SJSA1 (cell line): ENCODE results near the gene TMEM18. TPM values are rescaled to one million over a fixed set of nuclear protein-coding genes. Genes with fewer than 3 reads are reported as not detected.
A peak's percentile ranks its signal among the peaks of the same experiment; 100 is the strongest.

Source experiments
- DNase-seq, 2 experiments: peaks; one replicate each; pipeline ENCODE4 v3.0.0-alpha.2; 2015 to 2020; ENCODE audit warnings: low spot score in 2 of 2, low read depth in 1 of 2
- H3K27ac ChIP-seq: fragments of 250-450 bp; sonication (Bioruptor Pico); 2 replicates; pipeline ENCODE4 v1.5.1; 2020; ENCODE audit warnings: mild to moderate bottlenecking, moderate library complexity
- H3K27me3 ChIP-seq: fragments of 250-450 bp; sonication (Bioruptor Pico); replicated peaks from 2 replicates; pipeline ENCODE4 v1.5.1; 2020; ENCODE audit warnings: mild to moderate bottlenecking, moderate library complexity
- H3K36me3 ChIP-seq: fragments of 250-450 bp; sonication (Bioruptor Pico); 2 replicates; pipeline ENCODE4 v1.5.1; 2020; ENCODE audit warnings: mild to moderate bottlenecking
- H3K4me1 ChIP-seq: fragments of 250-450 bp; sonication (Bioruptor Pico); replicated peaks from 2 replicates; pipeline ENCODE4 v1.6.1; 2021; ENCODE audit warnings: mild to moderate bottlenecking
- H3K4me3 ChIP-seq: fragments of 250-450 bp; sonication (Bioruptor Pico); 2 replicates; pipeline ENCODE4 v1.5.1; 2020; ENCODE audit warnings: mild to moderate bottlenecking
- H3K9me3 ChIP-seq: fragments of 250-450 bp; sonication (Bioruptor Pico); replicated peaks from 2 replicates; pipeline ENCODE4 v1.5.1; 2020; ENCODE audit warnings: mild to moderate bottlenecking
- total RNA-seq: library from RNA; depleted of rRNA; stranded (reverse); fragments of >200 nt; shearing (Covaris generic); gene quantifications from 2 replicates; pipeline ENCODE4 v1.2.3, GENCODE V29; 2014; rRNA removed

The TMEM18 gene
- total RNA-seq: 45.1 and 119 TPM in 2 replicates

DNA sequence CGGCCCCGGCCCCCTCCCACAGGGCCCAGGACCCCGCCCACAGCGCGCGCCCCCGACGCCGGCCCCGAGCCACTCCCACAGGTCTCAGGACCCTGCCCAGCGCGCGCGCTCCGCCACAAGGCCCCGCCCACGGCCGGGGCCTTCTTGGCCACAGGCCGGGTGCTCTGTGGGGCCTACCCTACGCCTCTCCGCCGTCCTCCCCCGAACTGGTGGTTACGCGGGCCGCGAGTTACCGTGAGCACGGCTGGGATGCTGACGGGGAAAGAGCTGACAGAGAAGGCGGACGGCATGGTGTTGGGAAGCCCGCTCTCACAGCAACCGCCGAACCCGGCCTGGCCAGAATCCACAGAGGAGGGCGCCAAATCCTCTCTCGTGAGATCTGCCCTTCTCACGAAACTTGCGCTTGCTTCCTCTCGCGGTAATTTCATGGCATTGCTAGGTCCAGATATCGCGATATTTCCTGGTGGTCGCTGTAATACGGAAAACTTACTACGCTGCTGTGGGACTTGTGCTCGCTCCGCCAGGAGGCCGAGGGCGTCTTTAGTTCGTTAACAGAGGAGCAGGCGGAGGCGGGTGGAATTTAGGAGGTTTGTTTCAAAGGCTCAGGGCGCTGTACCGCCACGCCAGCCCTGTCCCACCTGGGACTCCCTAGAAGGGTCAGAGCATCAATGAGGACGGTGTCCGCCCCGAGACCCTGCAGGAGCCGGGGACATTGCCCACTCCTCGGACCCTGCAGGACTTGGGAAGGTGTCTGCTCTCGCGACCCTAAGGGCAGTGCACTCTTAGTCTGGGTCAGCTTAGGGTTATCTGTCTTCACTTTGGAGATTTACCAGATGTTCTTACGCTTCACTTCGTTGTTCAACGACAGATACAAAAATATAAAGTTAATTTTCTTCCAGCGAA, at the start of gene TMEM18:
Gene TMEM18 (minus strand): TSS at position 351 of the 903 bp plus-strand sequence. CDS start 61 bp downstream, at position 290.
- Histone ChIP-seq H3K27ac (peak within 1 kb of the TSS; percentile 100), H3K4me1 (peaks cover 42% of the 10 kb centered on the region), H3K4me3 (peak within 1 kb of the TSS; percentile 82), H3K36me3 (peaks cover 30% of the 10 kb centered on the region), H3K9me3 (no peaks in the 10 kb centered on the region), H3K27me3 (no peaks in the 10 kb centered on the region)
- DNase-seq: peak; percentile 97 to 99

DNA sequence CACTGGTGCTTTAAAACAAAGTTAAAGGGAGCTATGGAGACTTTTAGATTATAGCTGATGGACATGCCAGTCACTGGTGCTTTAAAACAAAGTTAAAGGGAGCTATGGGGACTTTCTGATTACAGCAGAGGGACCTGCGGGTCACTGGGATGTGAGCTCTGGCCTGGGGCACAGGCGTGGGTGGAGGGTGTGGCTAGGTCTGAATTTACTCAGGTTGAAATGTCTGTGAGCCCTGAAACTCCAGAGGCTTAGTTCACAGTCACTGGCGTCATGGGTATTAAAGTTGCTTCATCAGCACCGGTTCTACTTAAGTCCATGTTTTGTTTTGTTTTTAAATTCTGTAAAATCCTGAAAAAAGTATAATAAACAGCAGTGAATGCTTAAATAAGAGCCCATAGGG, 49.0 kb upstream of the TMEM18 start:
- H3K4me3 ChIP-seq: no peak overlapping the region
- H3K27me3 ChIP-seq: no peaks in the 10 kb centered on the region
- H3K36me3 ChIP-seq: no peaks in the 10 kb centered on the region
- no peak for DNase-seq
- no peak overlapping the region for H3K27ac ChIP-seq
- H3K9me3 ChIP-seq: no peaks in the 10 kb centered on the region
- no peaks in the 10 kb centered on the region for H3K4me1 ChIP-seq

DNA sequence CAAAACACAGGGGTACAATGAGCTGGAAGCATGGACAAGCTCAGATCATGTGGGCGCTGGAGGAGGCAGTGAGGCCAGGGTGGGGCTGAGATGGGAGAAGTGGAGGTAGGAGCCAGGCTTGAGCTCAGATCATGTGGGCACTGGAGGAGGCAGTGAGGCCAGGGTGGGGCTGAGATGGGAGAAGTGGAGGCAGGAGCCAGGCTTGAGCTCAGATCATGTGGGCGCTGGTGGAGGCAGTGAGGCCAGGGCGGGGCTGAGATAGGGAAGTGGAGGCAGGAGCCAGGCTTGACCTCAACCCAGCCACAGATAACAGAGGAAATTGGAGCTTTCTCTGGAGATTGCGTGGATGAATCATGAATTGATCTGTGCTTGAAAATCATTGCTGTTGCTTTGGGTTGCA, 48.3 kb upstream of the TMEM18 start:
- Histone ChIP-seq H3K4me1 (no peaks in the 10 kb centered on the region), H3K27ac (no peak overlapping the region), H3K9me3 (no peaks in the 10 kb centered on the region), H3K4me3 (no peak overlapping the region), H3K36me3 (no peaks in the 10 kb centered on the region), H3K27me3 (no peaks in the 10 kb centered on the region)
- no peak for DNase-seq

DNA sequence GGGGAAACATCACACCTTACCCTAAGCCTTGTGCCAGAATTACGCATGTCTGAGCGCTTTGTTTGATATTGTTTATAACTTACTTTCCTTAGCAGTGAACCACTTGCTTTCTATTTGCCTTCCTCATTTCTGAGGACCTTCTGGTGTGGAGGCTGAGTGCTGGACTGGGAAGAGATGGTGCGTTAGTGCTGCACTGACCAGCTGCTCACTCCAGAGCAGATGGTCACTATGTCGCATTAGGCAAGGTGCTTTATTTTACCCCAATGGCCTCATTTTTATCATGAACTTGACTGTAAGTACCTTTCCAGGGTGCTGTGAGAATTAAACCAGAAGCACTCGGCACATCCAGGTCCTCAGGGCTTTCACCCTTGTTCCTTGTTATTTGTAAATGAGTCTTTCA, 46.6 kb upstream of the TMEM18 start:
- Histone ChIP-seq H3K4me1 (no peaks in the 10 kb centered on the region), H3K27ac (no peak overlapping the region), H3K27me3 (no peaks in the 10 kb centered on the region), H3K9me3 (no peaks in the 10 kb centered on the region), H3K4me3 (no peak overlapping the region), H3K36me3 (no peaks in the 10 kb centered on the region)
- no peak for DNase-seq

DNA sequence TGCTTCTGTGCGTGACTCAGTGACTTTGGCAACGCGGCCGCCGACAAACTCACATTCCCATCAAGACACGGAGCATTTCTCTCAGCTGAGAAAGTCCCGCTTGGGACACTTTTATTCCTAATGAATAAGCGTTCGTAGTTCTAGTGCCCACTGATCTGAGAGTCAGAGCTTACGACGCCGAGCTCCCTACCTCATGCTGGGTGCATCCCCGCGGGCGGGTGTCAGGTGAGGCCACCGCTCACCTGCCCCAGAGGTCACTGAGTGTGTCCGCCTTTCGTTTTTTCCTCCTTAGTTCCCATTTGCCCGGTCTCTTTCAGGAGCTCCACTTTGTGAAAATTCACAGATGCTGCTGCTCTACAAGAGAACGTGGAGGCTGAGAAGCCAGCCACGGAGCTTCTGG, 43.6 kb upstream of the TMEM18 start:
- no peaks in the 10 kb centered on the region for H3K9me3 ChIP-seq
- no peak for DNase-seq

DNA sequence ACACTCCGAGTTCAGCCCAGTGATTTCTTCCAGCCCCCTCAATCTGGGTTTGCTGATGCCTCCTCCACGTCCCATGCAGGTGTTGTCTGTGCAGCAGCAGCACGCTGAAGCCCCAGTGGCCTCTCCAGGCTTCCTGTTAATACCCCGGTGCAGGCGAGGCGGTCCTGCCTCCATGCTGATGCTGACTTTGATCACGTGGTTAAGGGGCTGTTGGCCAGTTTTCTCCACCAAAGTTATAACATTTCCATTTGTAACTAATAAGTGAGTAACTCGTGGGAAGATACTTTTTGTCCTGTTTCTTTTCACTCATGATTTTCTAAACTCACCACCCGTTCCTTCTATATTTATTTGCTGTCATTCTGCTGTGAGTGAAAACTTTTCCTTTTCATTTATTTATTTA, 42.5 kb upstream of the TMEM18 start:
- Histone ChIP-seq H3K27me3 (no peaks in the 10 kb centered on the region), H3K9me3 (no peaks in the 10 kb centered on the region), H3K36me3 (no peaks in the 10 kb centered on the region), H3K27ac (no peak overlapping the region), H3K4me1 (no peaks in the 10 kb centered on the region), H3K4me3 (no peak overlapping the region)
- no peak for DNase-seq

More for the DNA sequence above, 43.6 kb upstream of the TMEM18 start:
- Histone ChIP-seq H3K27me3 (no peaks in the 10 kb centered on the region), H3K27ac (no peak overlapping the region), H3K4me3 (no peak overlapping the region), H3K36me3 (no peaks in the 10 kb centered on the region), H3K4me1 (no peaks in the 10 kb centered on the region)

DNA sequence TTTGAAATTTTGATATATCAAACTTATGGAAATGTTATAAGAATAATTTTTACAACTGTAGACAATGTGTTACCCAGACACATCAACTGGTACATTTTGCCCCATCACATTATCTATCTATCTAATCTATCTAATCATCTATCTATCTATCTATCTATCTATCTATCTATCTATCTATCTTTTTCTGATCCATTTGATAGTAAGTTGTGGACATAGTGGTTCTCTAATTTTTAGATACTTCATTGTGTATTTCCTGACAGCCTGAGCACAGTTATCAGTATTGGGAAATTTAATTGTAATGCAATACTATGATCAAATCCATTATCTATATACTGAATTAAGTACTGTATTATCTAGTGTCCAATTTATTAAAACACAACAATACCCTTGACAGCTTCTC, 42.0 kb upstream of the TMEM18 start:
- DNase-seq: no peak
- no peak overlapping the region for H3K4me3 ChIP-seq
- H3K27ac ChIP-seq: no peak overlapping the region
- no peaks in the 10 kb centered on the region for H3K27me3 ChIP-seq
- H3K36me3 ChIP-seq: no peaks in the 10 kb centered on the region
- H3K4me1 ChIP-seq: no peaks in the 10 kb centered on the region
- no peaks in the 10 kb centered on the region for H3K9me3 ChIP-seq

DNA sequence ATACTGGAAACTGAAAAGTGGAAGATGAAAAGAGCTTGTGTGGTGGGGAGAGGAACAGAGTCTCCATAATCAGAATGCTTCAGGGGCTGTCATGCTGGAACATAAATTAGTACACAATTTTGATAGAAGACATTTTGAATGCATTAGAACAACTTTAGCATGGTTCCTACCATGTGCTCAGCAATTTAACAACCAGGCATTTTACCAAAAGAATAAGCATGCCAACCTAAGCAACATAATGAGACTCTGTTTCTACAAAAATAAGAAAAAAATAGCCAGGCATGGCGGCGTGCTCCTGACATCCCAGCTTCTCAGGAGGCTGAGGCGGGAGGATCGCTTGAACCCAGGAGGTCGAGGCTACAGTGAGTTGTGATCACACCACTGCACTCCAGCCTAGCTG, 40.5 kb upstream of the TMEM18 start:
- H3K36me3 ChIP-seq: no peaks in the 10 kb centered on the region
- H3K4me3 ChIP-seq: no peak overlapping the region
- DNase-seq: no peak
- no peaks in the 10 kb centered on the region for H3K4me1 ChIP-seq
- no peak overlapping the region for H3K27ac ChIP-seq
- H3K27me3 ChIP-seq: no peaks in the 10 kb centered on the region
- H3K9me3 ChIP-seq: no peaks in the 10 kb centered on the region

DNA sequence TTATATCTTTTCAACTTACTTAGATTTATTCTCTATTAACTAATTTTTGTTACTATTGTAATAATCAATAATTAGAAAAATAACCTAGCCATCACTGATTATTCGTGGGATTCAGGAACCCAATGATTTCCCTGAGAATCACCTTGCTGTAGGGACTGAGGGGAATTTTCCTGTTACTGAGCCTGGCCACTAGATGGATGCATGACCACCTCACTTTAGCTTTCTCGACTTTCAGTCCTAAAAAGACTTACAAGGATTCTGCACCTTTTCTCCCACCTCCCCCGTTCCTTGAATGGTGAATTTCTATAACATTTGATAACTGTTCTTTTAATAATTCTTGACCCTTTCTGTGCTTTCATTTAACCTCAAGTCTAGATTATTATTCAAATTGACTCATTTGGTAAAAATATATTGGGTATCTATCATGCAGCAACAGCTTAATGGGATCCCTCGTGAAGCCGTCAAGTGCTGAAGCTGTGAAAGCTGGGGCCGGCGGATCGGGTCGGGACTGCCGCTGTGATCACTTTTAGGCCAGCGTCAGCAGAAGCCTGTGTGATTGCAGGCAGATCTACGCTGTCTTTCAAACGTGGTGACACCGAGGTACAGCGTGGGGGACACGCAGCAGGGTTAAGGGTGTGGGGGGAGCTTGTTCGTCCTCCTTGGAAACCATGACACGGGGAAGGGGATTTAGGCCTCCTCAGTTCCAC, 38.8 kb upstream of the TMEM18 start:
- Histone ChIP-seq H3K9me3 (no peaks in the 10 kb centered on the region), H3K27me3 (no peaks in the 10 kb centered on the region), H3K27ac (no peak overlapping the region), H3K4me1 (no peaks in the 10 kb centered on the region), H3K36me3 (no peaks in the 10 kb centered on the region), H3K4me3 (no peak overlapping the region)
- DNase-seq: no peak

DNA sequence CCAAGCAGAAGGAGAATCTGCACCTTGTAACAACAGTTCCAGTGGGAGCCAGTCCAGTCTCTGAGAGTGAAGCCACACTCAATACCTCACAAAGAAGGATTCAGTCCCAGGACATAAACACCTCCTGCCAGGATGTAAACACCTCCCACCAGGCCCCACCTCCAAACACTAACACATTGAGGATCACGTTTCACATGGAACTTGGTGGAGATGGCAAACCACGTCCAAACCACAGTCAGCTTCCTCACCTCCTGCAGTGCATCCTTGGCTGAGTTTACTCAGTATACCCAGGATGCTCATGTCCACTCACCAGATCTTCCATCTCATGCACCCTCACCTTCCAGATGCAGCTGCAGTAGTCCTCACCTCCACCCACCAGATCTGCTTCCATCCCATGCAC, 37.8 kb upstream of the TMEM18 start:
- H3K27me3 ChIP-seq: no peaks in the 10 kb centered on the region
- no peaks in the 10 kb centered on the region for H3K9me3 ChIP-seq
- H3K4me1 ChIP-seq: no peaks in the 10 kb centered on the region
- H3K36me3 ChIP-seq: no peaks in the 10 kb centered on the region
- H3K27ac ChIP-seq: no peak overlapping the region
- DNase-seq: no peak
- H3K4me3 ChIP-seq: no peak overlapping the region

DNA sequence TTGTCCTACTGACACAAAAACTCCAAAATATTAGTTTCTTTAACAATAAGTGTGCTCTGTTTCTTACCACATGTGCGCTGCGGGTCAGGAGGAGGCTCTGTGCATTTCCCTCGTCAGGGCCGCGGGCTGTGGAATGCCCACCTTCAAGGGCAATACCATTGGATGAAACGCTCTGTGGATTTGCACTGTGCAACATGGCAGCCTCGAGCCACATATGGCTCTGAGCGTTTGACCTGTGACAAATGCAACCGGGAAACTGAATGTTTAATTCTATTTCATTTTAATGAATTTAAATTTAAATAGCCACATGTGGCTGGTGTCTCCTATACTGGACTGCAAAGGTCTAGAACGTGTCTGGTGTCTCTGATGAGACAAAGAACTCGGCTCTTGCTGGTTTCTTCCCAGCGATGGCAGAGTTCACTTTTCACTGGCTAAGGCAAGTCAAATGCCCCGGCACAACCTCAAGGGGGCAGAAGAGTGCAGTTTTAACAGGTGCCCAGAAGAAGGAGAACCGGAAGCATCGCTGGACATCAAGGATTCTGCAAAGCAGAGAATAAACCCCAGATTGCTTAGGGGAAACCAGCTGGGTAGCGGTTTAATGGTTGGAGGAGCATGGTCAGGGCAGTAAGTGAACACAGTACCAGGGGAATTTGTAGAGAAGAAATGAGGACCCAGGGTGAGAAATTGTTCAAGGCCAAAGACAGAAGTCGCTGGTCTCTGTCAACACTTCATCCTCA, 37.0 kb upstream of the TMEM18 start:
- Histone ChIP-seq H3K4me1 (no peaks in the 10 kb centered on the region), H3K27me3 (no peaks in the 10 kb centered on the region), H3K27ac (no peak overlapping the region), H3K36me3 (no peaks in the 10 kb centered on the region), H3K9me3 (no peaks in the 10 kb centered on the region), H3K4me3 (no peak overlapping the region)
- peak; percentile 36 to 68 for DNase-seq

DNA sequence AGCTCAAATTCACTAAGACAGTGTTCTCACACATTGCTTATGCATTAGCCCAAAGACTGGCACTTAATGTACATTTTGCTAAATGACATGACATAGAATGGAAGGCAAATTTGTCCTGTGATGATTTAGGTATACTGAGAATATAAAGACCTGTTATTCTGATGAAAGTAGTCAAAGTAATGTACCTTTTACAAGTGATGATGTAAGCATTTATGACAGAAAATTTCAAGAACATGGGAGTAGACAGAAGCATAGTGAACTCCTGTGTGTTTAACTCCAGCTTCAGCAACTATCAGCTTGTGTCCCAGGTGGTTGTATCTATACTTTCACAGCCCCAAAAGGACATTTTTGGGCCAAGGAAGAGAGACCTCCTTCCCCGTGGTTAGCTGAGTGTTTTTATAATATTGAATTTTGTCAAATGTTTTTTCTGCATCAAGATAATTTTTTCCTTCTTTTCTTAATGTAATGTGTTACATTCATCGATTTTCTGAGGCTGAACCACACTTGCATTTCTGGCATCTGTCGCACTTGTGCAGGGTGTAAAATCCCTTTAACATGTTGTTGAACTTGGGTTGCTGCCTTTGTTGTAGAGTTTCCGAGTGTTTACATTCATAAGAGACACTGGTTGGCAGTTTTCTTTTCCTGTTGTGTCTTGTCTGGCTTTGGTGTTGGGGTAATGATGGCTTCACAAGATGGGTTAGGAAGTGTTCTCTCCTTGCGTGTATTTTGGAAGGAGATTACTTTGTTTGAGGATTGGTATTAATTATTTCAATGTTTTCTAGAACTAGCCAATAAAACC, 33.9 kb upstream of the TMEM18 start:
- H3K27ac ChIP-seq: no peak overlapping the region
- no peaks in the 10 kb centered on the region for H3K27me3 ChIP-seq

DNA sequence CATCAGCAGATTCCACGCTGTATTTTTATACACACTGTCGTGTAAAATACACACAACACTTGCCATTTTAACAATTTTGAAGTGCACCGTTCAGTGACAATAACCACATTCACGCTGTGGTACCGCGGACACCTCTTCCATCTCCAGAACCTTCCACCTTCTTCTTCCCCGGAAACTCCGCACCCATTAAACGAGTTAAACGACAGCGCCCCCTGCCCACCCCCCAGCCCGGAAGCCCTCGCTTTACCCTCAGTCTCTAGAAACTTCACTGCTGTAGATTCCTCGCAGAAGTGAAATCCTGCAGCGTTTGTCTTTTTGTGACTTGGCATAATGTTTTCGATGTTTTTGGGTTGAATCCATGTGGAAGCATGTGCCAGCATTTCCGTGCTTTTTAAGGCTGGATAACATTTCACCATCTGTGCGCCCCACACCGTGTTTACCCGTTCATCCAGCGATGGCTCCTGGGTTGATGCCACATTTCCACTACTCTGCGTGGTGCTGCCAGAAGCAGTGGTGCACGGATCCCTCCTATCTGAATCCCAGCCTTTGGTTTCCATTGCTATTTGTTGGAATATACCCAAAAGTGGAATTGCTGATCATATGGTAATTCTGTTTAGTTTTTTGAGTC, 32.0 kb upstream of the TMEM18 start:
- Histone ChIP-seq H3K27ac (no peak overlapping the region), H3K27me3 (no peaks in the 10 kb centered on the region), H3K9me3 (no peaks in the 10 kb centered on the region), H3K4me3 (no peak overlapping the region), H3K4me1 (no peaks in the 10 kb centered on the region), H3K36me3 (no peaks in the 10 kb centered on the region)
- DNase-seq: no peak

More for the DNA sequence above, 33.9 kb upstream of the TMEM18 start:
- Histone ChIP-seq H3K4me3 (no peak overlapping the region), H3K4me1 (no peaks in the 10 kb centered on the region), H3K36me3 (no peaks in the 10 kb centered on the region), H3K9me3 (no peaks in the 10 kb centered on the region)
- DNase-seq: no peak
